ENCODE data around the gene ANO10.

Gene ANO10

GRCh38 chr3:43409506-43409905, 212.3 kb downstream of the ANO10 start:
- DNase-seq, result no peak

DNA sequence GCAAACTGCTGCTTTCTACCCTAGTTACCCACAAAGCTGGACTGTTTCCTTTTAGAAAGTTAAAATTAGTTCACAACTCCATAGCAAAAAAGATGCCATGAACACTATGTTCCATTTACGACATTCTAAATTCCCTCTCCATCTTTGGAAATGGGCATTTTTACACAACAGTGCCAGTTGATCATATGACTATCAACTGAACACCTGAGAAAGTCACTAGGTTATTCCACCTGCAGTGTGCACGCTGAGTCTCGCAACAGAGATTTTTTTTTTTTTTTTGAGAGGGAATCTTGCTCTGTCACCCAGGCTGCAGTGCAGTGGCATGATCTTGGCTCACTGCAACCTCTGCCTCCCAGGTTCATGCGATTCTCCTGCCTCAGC, 215.2 kb downstream of the ANO10 start:
- no peak for DNase-seq

DNA sequence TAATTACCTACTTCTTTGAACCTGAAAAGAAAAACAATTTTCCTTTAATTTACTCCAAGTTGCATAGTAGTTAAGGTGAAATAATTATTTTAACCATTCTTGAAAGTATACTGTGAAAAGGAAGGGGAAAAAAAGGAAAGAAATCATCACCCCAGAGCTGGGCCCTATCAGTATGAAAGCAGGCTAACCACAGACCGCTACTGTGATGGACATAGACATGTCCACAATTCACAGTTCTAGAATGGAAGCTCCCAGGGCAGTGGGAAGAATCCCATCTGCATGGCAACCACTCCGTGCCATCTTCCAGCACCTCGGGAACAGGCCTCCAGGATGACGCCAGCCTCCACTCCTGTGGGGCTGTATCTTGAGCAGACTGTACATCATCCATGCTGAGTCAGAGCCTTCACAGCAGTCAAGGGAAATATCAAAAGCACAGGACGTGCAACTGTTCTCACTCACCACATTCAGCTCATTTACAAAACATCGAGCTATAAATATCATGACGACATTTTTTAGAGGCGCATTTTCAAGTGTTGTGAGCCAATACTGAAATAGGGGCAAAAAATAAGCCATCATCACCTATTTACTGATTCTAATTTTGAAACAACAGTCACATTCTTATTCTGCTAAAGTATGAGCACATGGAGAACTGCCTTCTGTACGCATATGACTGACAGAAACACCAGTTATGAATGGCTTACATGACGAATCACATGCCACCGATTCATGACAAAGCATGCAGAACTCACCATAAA, 215.7 kb downstream of the ANO10 start:
- DNase-seq, result no peak

DNA sequence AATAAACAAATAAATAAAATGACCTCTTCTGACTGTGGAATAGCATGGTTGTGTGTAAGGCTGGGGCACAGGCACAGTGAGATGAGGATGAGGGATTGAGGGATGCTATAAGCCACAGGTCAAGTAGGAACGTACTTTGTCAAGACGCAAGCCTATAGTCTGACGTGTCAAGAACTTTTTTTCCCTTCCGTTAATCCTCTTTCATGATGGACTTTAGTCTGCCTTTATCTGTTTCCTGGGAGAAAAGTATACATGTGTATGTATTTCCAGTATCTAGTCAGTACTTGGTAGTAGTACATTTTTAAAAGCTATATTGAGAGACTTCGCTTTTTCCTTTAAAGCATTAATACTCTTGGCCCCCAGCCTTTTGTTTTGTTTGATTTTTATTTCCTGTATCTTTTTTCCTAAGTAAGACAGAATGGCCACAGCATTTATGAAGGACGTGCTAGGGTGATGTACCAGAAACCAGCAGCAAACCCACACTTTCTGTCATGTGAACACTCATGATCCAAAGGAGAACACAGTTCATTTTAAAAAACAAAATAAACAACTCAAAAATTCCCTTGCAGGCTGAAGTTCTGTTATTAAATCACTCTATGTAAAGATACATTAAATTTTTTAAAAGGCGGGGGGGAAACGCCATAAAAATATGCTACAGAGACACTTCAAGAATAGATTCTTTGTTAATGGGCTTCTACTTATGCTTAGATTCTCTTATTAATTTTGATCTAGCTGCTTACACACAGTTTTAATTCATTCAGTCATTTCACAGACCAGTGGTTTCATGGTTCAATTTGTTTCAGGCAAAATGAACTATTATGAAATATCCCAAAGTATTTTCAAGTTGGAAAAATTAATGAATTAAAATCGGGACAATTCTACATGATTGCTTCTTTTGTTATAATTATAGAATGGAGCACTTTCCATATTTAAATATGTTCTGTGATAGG, 220.8 kb downstream of the ANO10 start:
- no peak for DNase-seq

GRCh38 chr3:43400167-43400566, 221.6 kb downstream of the ANO10 start:
- no peak for DNase-seq

- no peak for DNase-seq
Observed at GRCh38 chr3:43399034-43399433, 222.8 kb downstream of the ANO10 start.

DNA sequence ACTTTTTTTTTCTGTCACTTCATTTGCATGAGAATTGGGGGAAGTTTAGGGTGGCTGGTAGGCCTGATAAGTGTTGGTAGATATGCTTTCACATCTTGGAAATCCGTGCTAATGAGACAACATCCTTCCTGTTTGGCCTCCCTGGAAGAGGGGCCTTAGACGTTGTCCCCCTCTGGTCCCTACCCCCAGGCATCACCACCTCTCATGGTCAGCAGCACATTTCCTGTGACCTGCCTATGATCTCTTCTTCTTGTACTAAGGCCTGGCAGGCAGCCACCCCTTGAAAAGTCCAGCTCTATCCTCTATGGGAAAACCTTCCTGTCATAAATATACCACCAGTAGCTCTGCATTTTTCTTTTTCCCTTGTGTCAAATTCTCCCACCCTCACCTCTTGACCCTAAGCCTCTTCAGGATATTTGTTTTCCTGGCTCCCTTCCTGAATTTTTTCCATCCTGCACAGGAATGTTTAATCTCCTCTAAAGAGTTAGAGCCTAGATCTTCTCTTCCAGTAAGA, 227.7 kb downstream of the ANO10 start:
- DNase-seq, result no peak

- DNase-seq, result no peak
Observed at GRCh38 chr3:43391621-43392020, 230.2 kb downstream of the ANO10 start.

DNA sequence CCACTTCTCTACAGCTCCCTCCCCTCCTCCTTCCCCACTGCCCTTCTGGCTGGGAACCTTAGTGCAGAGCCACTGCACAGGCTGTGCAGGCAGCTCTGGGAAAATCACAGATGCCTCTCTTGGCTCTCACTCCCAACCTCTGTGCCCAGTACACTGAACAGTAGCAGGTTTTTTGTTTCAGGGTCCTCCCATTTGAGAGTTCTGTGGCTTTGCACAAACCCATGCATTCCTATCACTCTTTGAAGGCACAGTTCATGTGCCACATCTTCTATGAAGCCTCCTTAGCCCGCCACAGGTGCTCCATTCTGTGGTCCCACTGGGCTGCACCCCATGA, 231.6 kb downstream of the ANO10 start:
- DNase-seq, result no peak

GRCh38 chr3:43389388-43390254, 232.2 kb downstream of the ANO10 start:
- DNase-seq, result no peak

DNA sequence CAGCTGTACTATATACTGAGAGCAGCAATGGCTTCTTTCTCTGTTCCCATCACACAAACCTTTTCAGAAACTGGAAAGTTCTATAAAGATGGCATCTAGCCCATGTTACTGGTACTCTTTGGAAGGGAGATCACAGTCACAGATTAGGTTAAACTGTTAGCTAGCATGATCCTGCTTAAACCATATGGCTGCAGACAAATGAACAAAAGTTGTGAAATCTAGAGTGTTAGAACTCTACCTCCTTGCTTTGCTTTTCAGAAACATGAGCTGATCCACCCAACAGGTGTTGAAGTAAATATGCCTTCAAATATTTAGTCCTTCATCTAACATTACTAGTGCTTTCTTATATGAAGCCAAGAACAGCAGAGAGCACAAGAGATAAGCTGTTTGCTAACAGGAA, 232.9 kb downstream of the ANO10 start:
- no peak for DNase-seq

DNA sequence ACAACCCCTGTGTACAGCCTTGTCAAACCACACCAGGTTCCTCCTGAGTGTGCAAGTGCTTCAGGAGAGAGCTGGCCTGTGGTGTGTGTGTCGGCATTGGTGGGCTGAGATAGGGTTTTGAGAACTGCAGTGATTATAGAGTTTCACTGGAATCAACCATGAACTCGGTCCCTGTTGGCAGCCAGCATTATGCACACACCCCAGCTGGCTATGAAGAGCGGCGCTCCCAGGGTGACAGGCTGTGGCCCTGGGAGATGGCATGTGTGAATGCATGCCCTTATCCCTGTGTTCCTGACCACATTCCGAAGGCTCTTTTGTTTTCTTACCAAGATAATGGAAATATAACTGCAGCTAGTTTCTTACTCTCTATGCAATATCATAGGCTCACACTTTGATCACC, 233.6 kb downstream of the ANO10 start:
- DNase-seq, result no peak

DNA sequence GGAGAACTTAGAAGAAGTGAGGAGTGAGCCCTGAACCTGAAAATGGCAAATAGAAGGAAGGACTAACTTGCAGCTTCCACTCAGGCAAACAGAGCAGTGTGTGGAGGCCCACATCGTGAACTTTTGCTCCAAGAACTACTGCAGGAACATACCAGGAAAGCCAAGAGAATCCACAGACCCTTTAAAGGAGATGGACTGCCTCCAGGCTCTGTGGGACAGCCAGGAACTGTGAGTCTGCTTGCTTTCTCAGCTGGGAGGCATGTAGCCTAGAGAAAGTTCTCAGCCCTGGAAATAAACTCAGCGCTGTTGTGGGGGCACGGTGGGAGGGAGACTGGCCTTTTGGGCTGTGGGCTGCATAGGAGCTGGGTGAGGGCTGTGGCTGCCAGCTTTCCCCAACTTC, 242.5 kb downstream of the ANO10 start:
- no peak for DNase-seq

DNA sequence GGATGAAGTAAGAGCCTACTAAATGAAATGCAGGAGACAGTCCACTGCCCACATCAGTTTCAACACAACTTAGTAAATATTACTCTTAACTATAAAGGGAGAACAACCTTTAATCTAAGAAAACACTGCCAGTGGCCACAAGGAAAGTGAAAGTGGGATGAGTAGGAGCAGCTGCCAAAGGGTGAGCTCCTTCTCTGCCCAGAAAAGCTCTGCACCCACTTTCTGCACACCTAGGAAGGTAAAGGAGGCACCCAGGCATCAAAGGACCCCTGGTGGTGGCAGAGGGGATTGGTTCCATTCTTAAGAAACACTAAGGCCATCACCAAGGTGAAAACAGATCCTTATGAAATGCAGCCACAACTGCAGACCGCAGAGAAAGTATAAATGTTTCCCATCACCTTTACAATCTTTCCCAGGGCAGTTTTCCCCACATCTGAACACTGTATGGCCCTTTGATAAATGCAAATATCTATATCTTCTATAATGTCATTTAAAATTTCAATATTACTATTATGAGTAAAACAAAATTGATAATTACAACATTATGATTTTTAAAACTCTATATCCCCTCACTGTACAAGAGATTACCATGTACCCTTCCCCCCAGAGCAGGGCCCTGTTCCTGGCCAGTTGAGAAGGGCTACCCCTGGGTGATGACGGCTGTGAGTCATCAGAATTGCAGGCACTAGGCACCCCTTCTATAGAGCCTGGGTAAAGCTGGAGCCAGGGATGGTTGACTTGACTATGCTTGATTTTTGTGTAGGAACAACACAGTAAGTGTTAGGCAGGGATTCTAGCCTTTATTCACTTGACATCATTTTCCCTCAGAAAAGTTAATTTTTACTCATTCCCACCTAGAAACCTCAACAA, 243.5 kb downstream of the ANO10 start:
- DNase-seq, result peak; percentile 0

DNA sequence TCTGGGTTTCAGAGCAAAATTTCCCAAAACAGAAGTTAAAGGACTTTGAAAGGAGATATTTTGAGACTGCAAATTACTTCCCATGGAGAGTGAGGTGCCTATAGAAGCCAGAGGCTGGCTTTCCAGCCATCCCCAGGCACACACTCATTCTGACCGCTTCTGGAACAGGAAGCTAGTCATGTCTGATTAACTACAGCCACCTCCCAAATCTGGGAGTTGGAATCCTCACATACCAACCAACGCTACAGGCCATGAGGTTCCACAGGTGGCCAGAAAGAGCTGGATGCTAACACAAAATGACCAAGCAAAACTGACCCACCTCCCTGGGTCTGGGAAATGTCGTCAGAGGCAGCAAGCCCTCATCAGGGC, 248.3 kb downstream of the ANO10 start:
- DNase-seq, result no peak

DNA sequence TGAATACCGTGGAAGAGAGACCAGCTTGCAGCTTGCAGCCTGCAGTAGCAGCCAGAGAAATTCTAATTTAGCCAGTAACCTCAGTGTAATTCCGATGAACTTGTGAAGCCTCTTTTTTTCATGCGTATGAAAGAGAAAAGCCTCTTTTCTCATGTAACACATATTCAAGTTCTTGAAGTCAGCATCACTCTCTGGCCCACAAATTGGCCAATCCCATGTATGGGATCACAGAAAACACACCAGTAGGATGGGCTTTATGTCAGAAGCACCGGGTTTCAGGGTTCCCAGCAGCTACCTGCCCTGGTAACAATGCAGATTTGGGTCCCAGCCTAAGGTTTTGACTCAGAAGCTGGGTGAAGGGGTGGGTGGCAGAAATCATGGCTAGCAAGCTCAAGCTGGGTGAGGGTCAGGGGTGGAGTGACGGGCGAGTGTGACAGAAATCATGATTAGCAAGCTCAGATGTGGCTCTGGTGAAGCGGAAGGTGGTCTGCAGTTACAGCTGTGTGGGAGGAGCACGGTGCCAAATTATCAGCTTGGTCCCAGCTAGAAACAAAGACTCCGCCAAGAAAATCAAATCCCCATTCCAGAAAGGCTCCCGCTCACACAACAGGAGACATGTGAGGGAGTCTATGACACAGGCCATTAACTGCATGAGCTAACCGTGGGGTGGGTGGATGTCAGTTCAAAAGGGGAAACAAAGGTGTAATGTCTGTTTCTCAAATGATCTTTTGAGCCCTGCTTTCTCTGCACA, 248.8 kb downstream of the ANO10 start:
- DNase-seq, result peak; percentile 10

DNA sequence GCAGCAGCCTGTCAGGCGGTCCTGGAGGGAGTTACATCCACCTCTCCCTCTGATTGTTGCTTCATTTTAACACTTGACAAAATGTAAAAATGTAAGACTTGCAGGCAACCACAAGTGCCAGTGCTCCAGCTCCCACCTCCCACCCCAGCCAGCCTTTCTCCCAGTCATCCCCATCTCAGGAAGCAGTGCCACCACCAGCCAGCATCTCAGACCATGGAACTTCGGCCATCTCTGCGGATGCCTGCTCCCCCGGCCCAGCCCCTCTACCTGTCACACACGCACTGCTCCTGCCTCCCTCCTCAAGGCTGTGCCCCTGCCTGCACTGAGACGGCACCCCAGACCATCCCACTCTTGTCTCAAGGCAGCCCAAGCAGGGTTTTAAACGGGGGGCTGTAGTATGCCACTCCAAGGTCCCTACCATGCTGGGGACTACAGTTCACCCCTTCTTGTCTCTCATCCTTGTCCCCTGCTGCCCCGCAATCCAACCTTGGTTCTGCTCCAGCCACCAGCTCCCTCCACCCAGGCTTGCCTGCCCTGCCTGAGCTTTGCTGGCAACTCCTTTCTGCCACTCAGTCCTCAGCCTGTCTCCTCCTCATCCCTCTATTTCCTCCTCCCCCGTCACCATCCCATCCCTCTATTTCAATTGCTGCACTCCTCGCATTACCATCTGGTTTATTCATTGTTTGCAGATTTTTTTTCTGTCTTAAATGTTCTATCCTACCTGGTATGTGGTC, 249.6 kb downstream of the ANO10 start:
- no peak for DNase-seq

DNA sequence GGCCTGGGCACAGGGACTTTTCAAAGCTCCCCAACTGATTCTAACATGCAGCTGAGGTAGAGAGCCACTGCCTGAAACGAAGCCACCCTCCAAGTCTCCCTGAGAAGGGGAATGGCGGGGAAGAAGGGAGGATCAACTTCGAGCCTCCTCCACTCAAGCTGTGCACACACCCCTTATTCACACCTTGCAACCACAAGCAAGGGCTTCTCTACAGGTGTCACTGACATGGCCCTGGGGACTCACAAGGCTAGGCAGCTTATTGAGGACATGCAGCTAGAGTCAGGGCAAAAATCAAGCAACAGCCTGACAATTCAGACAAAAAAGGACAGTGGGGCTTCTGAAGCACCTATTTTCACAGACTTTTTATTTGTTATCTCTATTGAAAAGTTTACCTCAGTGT, 250.3 kb downstream of the ANO10 start:
- DNase-seq, result no peak

- DNase-seq, result no peak
Observed at GRCh38 chr3:43370293-43370980, 251.4 kb downstream of the ANO10 start.
